H9 (cell line): ENCODE data around the gene TOM1L2. TPM values are rescaled to one million over a fixed set of nuclear protein-coding genes. Genes with fewer than 3 reads are reported as not detected.

ENCODE experiments used
- DNase-seq: peaks from one replicate; pipeline ENCODE4 v3.0.0-alpha.2; 2017
- H2AFZ ChIP-seq: one replicate; pipeline ENCODE4 v1.6.1; 2013; ENCODE audit warnings: mild to moderate bottlenecking, low read length, control low read depth, moderate library complexity
- H2AK5ac ChIP-seq: 2 replicates; pipeline ENCODE4 v1.6.1; 2013; ENCODE audit warnings: low read length, control low read depth, mixed read lengths; ENCODE audit not compliant: insufficient read length
- H2BK120ac ChIP-seq: one replicate; pipeline ENCODE4 v1.6.1; 2013; ENCODE audit warnings: low read depth, mild to moderate bottlenecking, low read length, control low read depth, inconsistent platforms; ENCODE audit not compliant: poor library complexity, severe bottlenecking
- H2BK12ac ChIP-seq: 2 replicates; pipeline ENCODE4 v1.6.1; 2013; ENCODE audit warnings: low read length, control low read depth, mixed read lengths, low read depth; ENCODE audit not compliant: insufficient read length
- H2BK15ac ChIP-seq: 2 replicates; pipeline ENCODE4 v1.6.1; 2013; ENCODE audit warnings: low read depth, low read length, control low read depth
- H2BK20ac ChIP-seq: one replicate; pipeline ENCODE4 v1.6.1; 2013; ENCODE audit warnings: low read depth, mild to moderate bottlenecking, low read length, control low read depth, inconsistent platforms; ENCODE audit not compliant: poor library complexity, severe bottlenecking
- H2BK5ac ChIP-seq: 2 replicates; pipeline ENCODE4 v1.6.1; 2013; ENCODE audit warnings: low read length, control low read depth, mixed read lengths; ENCODE audit not compliant: insufficient read length
- H3K14ac ChIP-seq: 2 replicates; pipeline ENCODE4 v1.6.1; 2013; ENCODE audit warnings: low read length, control low read depth; ENCODE audit not compliant: insufficient read depth
- H3K18ac ChIP-seq: 2 replicates; pipeline ENCODE4 v1.6.1; 2013; ENCODE audit warnings: low read depth, mild to moderate bottlenecking, mixed read lengths, low read length, control low read depth; ENCODE audit not compliant: insufficient read length
- H3K23ac ChIP-seq: 2 replicates; pipeline ENCODE4 v1.6.1; 2013; ENCODE audit warnings: low read length, control low read depth, mixed read lengths, low read depth; ENCODE audit not compliant: insufficient read length
- H3K23me2 ChIP-seq: 2 replicates; pipeline ENCODE4 v1.6.1; 2013; ENCODE audit warnings: low read depth, mild to moderate bottlenecking, mixed read lengths, low read length, control low read depth; ENCODE audit not compliant: insufficient read length, poor library complexity, severe bottlenecking
- H3K27ac ChIP-seq: 2 replicates; pipeline ENCODE4 v1.5.1; 2013; ENCODE audit warnings: low read length, control low read depth, mixed read lengths, low read depth; ENCODE audit not compliant: insufficient read length
- H3K27me3 ChIP-seq: 2 replicates; pipeline ENCODE4 v1.6.1; 2013; ENCODE audit warnings: low read length, control low read depth, inconsistent platforms; ENCODE audit not compliant: insufficient read depth
- H3K4ac ChIP-seq: 2 replicates; pipeline ENCODE4 v1.6.1; 2013; ENCODE audit warnings: low read depth, mild to moderate bottlenecking, control low read depth, inconsistent platforms, low read length, moderate library complexity
- H3K4me1 ChIP-seq: 2 replicates; pipeline ENCODE4 v1.6.1; 2013; ENCODE audit warnings: low read length, control low read depth, inconsistent platforms; ENCODE audit not compliant: insufficient read depth
- H3K4me2 ChIP-seq: 2 replicates; pipeline ENCODE4 v1.6.1; 2013; ENCODE audit warnings: low read length, control low read depth, mixed read lengths; ENCODE audit not compliant: insufficient read length, insufficient read depth
- H3K56ac ChIP-seq: 2 replicates; pipeline ENCODE4 v1.6.1; 2013; ENCODE audit warnings: low read depth, mild to moderate bottlenecking, mixed read lengths, low read length, control low read depth; ENCODE audit not compliant: insufficient read length
- H3K79me1 ChIP-seq: 2 replicates; pipeline ENCODE4 v1.6.1; 2013; ENCODE audit warnings: low read depth, mild to moderate bottlenecking, moderate library complexity, low read length, control low read depth, inconsistent platforms; ENCODE audit not compliant: insufficient read depth, poor library complexity, severe bottlenecking
- H3K79me2 ChIP-seq: 2 replicates; pipeline ENCODE4 v1.6.1; 2013; ENCODE audit warnings: low read length, control low read depth, inconsistent platforms; ENCODE audit not compliant: insufficient read depth
- H3K9ac ChIP-seq: 2 replicates; pipeline ENCODE4 v1.6.1; 2013; ENCODE audit warnings: low read length, control low read depth, mixed read lengths; ENCODE audit not compliant: insufficient read length; ENCODE audit errors: extremely low read depth
- H3K9me3 ChIP-seq: one replicate; pipeline ENCODE4 v1.6.1; 2013; ENCODE audit warnings: low read depth, low read length, inconsistent platforms; ENCODE audit not compliant: control insufficient read depth
- H3T11ph ChIP-seq: one replicate; pipeline ENCODE4 v1.6.1; 2013; ENCODE audit warnings: mild to moderate bottlenecking, low read length, control low read depth, inconsistent platforms
- H4K20me1 ChIP-seq: one replicate; pipeline ENCODE4 v1.6.1; 2013; ENCODE audit not compliant: control insufficient read depth, insufficient read length, insufficient read depth
- H4K5ac ChIP-seq: 2 replicates; pipeline ENCODE4 v1.6.1; 2013; ENCODE audit warnings: low read depth, mild to moderate bottlenecking, mixed read lengths, low read length, control low read depth; ENCODE audit not compliant: insufficient read length
- H4K8ac ChIP-seq: replicated peaks from 2 replicates; pipeline ENCODE4 v1.6.1; 2013; ENCODE audit warnings: low read length, control low read depth, mixed read lengths, low read depth; ENCODE audit not compliant: insufficient read length
- H4K91ac ChIP-seq: 2 replicates; pipeline ENCODE4 v1.6.1; 2013; ENCODE audit warnings: low read depth, mild to moderate bottlenecking, moderate library complexity, mixed read lengths, low read length, control low read depth; ENCODE audit not compliant: insufficient read length
- H3K27ac Mint-ChIP-seq, 3 experiments: 2 replicates in 2 of 3; 3 replicates in 1 of 3; pipeline ENCODE4 v1.8.0; 2020 to 2021; ENCODE audit warnings: mixed read lengths in 3 of 3, mild to moderate bottlenecking in 1 of 3, moderate library complexity in 1 of 3
- H3K27me3 Mint-ChIP-seq: 2 replicates; pipeline ENCODE4 v1.8.0; 2021; ENCODE audit warnings: low read depth, mild to moderate bottlenecking, moderate library complexity, mixed read lengths
- H3K36me3 Mint-ChIP-seq, 3 experiments: 2 replicates in 2 of 3; 3 replicates in 1 of 3; pipeline ENCODE4 v1.8.0; 2020 to 2021; ENCODE audit warnings: low read depth in 3 of 3, mixed read lengths in 3 of 3; ENCODE audit not compliant: insufficient read depth in 1 of 3
- H3K4me1 Mint-ChIP-seq, 2 experiments: 2 replicates each; pipeline ENCODE4 v1.8.0; 2020; ENCODE audit warnings: mixed read lengths in 2 of 2
- H3K4me3 Mint-ChIP-seq, 2 experiments: 2 replicates in 1 of 2; 3 replicates in 1 of 2; pipeline ENCODE4 v1.8.0; 2020 to 2021; ENCODE audit warnings: mild to moderate bottlenecking in 2 of 2, mixed read lengths in 2 of 2, moderate library complexity in 1 of 2
- H3K9me3 Mint-ChIP-seq, 2 experiments: 2 replicates in 1 of 2; 3 replicates in 1 of 2; pipeline ENCODE4 v1.8.0; 2020; ENCODE audit warnings: mild to moderate bottlenecking in 2 of 2, mixed read lengths in 2 of 2, moderate library complexity in 1 of 2
- CTCF ChIP-seq: fragments of 200-600 bp; sonication (generic); conservative IDR thresholded peaks from 3 replicates; pipeline ENCODE4 v1.8.0; 2021; ENCODE audit warnings: antibody characterized with exemption, mild to moderate bottlenecking
- WGBS: extraction: QIAGEN DNeasy Blood & Tissue Kit; methylation state at CpG from one replicate; pipeline ENCODE4 v1.1.7; 2013; ENCODE audit warnings: missing lambda C conversion rate, low lambda C conversion rate, mixed read lengths; ENCODE audit not compliant: insufficient read length; ENCODE audit errors: extremely low coverage; 5-methylcytosine and 5-hydroxymethylcytosine counted together
- total RNA-seq: library from RNA; stranded (reverse); gene quantifications from 2 replicates; pipeline ENCODE4 v1.2.1, GENCODE V29; 2021

TOM1L2 gene
- total RNA-seq, 1 experiment from 2014 or later: 4.6 TPM

DNA sequence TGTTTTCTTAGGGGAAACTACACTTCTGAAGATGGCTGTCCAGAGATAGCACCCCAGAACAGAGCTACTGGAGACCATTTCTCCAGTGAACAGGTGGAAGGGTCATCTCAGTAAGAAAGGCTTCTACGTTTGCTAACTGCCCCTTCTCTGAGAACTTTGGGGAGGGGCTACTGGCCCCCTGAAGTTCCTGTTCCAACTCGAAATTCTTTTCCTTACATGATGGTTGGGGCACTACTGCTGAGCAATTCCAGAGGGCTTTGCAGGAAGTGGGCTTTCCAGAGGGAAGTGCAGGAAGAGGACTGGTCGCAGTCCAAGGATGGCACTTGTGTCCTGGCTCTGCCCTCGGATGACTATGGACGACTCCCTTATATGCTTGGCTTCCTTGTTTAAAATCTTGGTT is 31.2 kb downstream of the TOM1L2 start:
- Histone ChIP-seq H4K8ac (no peak overlapping the region), H4K20me1 (no peaks in the 10 kb centered on the region), H2BK20ac (no peak overlapping the region), H2AK5ac (no peak overlapping the region), H3K56ac (no peak overlapping the region), H2AFZ (no peak overlapping the region), H3K79me2 (no peaks in the 10 kb centered on the region), H2BK12ac (no peak overlapping the region), H3K9me3 (no peaks in the 10 kb centered on the region), H3K23me2 (no peaks in the 10 kb centered on the region), H2BK120ac (no peak overlapping the region), H3K79me1 (no peaks in the 10 kb centered on the region), H3K27ac (no peak overlapping the region), H3K14ac (no peak overlapping the region; the same call in 1 of the 2 replicates), H3K4me2 (no peak overlapping the region), H3K27me3 (no peaks in the 10 kb centered on the region), H3K4ac (no peak overlapping the region), H3K4me1 (no peaks in the 10 kb centered on the region; the same call in 1 of the 2 replicates), H4K91ac (no peak overlapping the region), H2BK5ac (no peak overlapping the region), H2BK15ac (no peak overlapping the region), H3K9ac (no peak overlapping the region), H3T11ph (no peak overlapping the region), H4K5ac (no peak overlapping the region), H3K18ac (no peak overlapping the region), H3K23ac (no peak overlapping the region)
- TF ChIP-seq CTCF: no peak
- no CpG with 5 or more reads among the region's 5 CpGs for WGBS
- Mint-ChIP-seq H3K4me3 (no peak overlapping the region), H3K27ac (no peak overlapping the region), H3K36me3 (no peaks in the 10 kb centered on the region), H3K4me1 (peaks cover 32 to 41% of the 10 kb centered on the region in 2 experiments), H3K27me3 (no peaks in the 10 kb centered on the region; the same call in 1 of the 2 replicates), H3K9me3 (no peaks in the 10 kb centered on the region)
- no peak for DNase-seq
